Neural crest cell (in vitro differentiated cells): ENCODE data around the gene NKAIN2. TPM values are rescaled to one million over a fixed set of nuclear protein-coding genes. Genes with fewer than 3 reads are reported as not detected.
A peak's percentile ranks its signal among the peaks of the same experiment; 100 is the strongest.

Experiments used
- DNase-seq: peaks from one replicate; pipeline ENCODE4 v3.0.0; 2021; ENCODE audit warnings: low read depth, mixed read lengths, low spot score
- H3K27ac Mint-ChIP-seq: one replicate; pipeline ENCODE4 v1.8.0; 2021; ENCODE audit warnings: mild to moderate bottlenecking, mixed read lengths; ENCODE audit not compliant: unreplicated experiment
- H3K27me3 Mint-ChIP-seq: 2 replicates; pipeline ENCODE4 v1.8.0; 2021; ENCODE audit warnings: low read depth, mild to moderate bottlenecking, mixed read lengths
- H3K36me3 Mint-ChIP-seq: 2 replicates; pipeline ENCODE4 v1.8.0; 2021; ENCODE audit warnings: low read depth, mild to moderate bottlenecking, mixed read lengths
- H3K4me1 Mint-ChIP-seq: 2 replicates; pipeline ENCODE4 v1.8.0; 2021; ENCODE audit warnings: mixed read lengths
- H3K4me3 Mint-ChIP-seq: one replicate; pipeline ENCODE4 v1.8.0; 2021; ENCODE audit warnings: mild to moderate bottlenecking, mixed read lengths
- H3K9me3 Mint-ChIP-seq: 2 replicates; pipeline ENCODE4 v1.8.0; 2021; ENCODE audit warnings: mixed read lengths
- total RNA-seq: library from RNA; stranded (reverse); gene quantifications from 2 replicates; pipeline ENCODE4 v1.2.1, GENCODE V29; 2021
- TF ChIP-seq, protein P1 (sequence below): fragments of 200-600 bp; sonication (generic); conservative IDR thresholded peaks from 2 replicates; pipeline ENCODE4 v1.5.0; 2021; ENCODE audit warnings: antibody characterized with exemption, mild to moderate bottlenecking

The NKAIN2 gene
- total RNA-seq, 1 donor from 2014 or later, result 1.1 TPM

DNA sequence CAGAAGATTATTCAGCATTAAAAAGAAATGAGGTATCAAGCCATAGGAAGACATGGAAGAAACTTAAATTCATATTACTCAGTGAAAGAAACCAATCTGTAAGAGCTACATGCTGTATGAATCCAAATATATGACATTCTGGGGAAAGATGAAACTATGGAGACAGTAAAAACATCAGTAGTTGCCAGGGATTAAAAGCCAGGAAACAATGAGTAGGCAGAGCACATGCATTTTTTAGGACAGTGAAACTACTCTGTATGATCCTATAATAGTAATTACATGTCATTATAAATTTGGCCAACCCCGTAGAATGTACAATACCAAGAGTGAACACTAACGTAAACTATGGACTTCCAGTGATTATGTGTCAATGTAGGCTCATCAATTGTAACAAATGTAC lies 1065.8 kb downstream of the NKAIN2 start:
- H3K4me1 Mint-ChIP-seq, result no peaks in the 10 kb centered on the region
- no peak overlapping the region for H3K27ac Mint-ChIP-seq
- H3K4me3 Mint-ChIP-seq, result no peak overlapping the region
- no peak for DNase-seq
- H3K36me3 Mint-ChIP-seq, result no peaks in the 10 kb centered on the region
- TF ChIP-seq, protein P1, sequence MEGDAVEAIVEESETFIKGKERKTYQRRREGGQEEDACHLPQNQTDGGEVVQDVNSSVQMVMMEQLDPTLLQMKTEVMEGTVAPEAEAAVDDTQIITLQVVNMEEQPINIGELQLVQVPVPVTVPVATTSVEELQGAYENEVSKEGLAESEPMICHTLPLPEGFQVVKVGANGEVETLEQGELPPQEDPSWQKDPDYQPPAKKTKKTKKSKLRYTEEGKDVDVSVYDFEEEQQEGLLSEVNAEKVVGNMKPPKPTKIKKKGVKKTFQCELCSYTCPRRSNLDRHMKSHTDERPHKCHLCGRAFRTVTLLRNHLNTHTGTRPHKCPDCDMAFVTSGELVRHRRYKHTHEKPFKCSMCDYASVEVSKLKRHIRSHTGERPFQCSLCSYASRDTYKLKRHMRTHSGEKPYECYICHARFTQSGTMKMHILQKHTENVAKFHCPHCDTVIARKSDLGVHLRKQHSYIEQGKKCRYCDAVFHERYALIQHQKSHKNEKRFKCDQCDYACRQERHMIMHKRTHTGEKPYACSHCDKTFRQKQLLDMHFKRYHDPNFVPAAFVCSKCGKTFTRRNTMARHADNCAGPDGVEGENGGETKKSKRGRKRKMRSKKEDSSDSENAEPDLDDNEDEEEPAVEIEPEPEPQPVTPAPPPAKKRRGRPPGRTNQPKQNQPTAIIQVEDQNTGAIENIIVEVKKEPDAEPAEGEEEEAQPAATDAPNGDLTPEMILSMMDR, result no peak
- H3K9me3 Mint-ChIP-seq, result no peaks in the 10 kb centered on the region
- no peaks in the 10 kb centered on the region for H3K27me3 Mint-ChIP-seq

DNA sequence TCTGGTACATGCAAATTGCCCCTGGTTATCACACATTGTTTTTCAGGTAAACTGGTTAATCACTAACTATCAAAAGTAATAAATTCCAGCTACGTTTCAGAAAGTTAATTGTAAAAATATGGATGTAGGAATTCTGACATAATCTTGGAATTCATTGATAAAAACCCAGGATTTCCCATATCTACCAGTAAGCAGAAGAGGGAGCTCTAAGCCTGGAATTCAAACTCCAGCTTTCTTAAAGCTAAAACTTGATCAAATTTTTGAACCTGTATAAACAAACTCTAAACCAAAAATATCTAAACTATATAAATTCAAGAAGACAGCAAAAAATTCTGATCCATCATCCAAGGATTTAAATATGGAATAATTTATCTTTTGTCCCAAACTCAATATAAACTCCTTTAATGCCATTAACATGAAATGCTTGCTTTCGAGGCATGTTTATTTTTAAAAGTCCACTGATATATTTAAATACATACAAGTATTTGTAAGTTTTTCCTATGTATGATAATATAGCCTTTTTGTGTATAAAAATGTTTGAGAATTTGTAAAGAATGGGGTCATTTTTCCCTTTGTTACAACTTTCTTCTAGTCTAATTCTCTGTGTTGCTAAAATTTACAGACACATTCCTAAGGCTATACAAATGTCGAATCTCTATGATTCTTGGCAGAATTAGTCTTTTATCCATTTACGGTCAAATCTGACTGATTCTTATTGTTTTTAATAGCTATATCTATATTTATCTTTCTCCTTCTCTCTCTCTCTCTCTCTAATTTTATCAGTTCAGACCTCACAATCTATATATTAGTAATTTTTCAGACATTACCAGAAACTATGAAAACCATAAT lies 1067.2 kb downstream of the NKAIN2 start:
- no peaks in the 10 kb centered on the region for H3K4me1 Mint-ChIP-seq
- no peak overlapping the region for H3K27ac Mint-ChIP-seq
- H3K4me3 Mint-ChIP-seq, result no peak overlapping the region
- TF ChIP-seq, protein P1, result peak; percentile 91
- H3K36me3 Mint-ChIP-seq, result no peaks in the 10 kb centered on the region
- DNase-seq, result no peak
- no peaks in the 10 kb centered on the region for H3K27me3 Mint-ChIP-seq
- peaks cover 2% of the 10 kb centered on the region for H3K9me3 Mint-ChIP-seq

DNA sequence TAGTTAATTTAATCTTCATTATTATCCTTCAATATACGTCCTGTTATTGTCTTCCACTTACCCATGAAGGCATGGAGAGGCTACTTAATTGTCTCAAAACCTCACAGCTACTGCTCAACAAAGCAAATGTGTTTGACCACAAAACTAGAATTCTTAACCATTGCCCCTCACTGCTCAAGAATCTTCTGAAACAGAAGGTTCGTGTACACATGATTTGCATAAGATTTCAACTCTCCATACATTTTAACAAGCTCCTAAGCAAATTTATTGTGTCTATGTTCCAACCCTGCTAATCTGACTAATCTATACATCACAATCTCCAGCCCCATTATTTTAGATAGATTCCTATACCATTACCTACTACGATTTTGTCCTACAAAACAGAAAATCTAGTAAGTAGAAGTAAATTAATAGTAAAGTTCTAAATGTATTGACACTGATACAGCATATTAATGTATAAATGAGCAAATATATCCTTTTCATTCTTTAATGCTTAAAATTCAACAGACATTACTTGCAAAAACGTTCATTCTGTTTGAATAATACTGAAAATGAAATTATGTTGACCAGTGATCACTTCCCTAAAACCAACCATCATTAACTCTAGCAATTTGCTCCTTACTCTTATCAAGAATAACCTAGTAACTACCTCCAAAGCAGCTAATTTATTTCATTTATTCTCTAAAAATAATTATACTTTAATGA lies 1068.8 kb downstream of the NKAIN2 start:
- TF ChIP-seq, protein P1, result no peak
- Mint-ChIP-seq H3K36me3 (no peaks in the 10 kb centered on the region), H3K27ac (no peak overlapping the region), H3K4me1 (no peaks in the 10 kb centered on the region), H3K9me3 (peaks cover 2% of the 10 kb centered on the region), H3K4me3 (no peak overlapping the region), H3K27me3 (no peaks in the 10 kb centered on the region)
- no peak for DNase-seq

DNA sequence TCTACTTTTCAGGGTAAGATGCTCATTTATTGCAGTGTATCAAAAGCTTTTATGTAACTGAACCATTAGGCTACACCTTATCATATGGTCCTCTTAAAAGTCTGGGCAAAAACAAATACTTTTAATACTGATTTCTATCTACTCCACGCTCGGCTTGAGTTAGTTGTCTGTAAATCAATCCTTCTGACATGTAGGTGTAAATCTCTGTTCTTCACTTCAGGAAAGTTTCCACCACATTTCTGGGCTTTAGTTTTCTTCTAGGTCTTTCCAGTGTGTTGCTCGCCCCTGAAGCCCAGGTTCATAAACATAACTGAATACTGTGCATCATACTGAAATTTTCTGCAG lies 1069.4 kb downstream of the NKAIN2 start:
- H3K27ac Mint-ChIP-seq, result no peak overlapping the region
- H3K36me3 Mint-ChIP-seq, result no peaks in the 10 kb centered on the region
- no peak for DNase-seq
- H3K4me1 Mint-ChIP-seq, result no peaks in the 10 kb centered on the region
- H3K9me3 Mint-ChIP-seq, result peaks cover 2% of the 10 kb centered on the region
- TF ChIP-seq, protein P1, result no peak
- no peaks in the 10 kb centered on the region for H3K27me3 Mint-ChIP-seq
- H3K4me3 Mint-ChIP-seq, result no peak overlapping the region

Other genes starting within 250 kb of the NKAIN2 start
- gene TRDN, start 166.9 kb upstream of the NKAIN2 start, total RNA-seq, result not detected in 2 replicates